ENCODE data around the gene C4orf17. TPM values are rescaled to one million over a fixed set of nuclear protein-coding genes. Genes with fewer than 3 reads are reported as not detected.

C4orf17 gene
- total and polyA plus RNA-seq, 12 donors: not detected

- H3K36me3 ChIP-seq: no peaks in the 10 kb centered on the region
- ATAC-seq (no peak), DNase-seq (no peak)
- H3K4me1 ChIP-seq: peaks cover 0 to 12% (median 0%) of the 10 kb centered on the region in 9 donors
- no peaks in the 10 kb centered on the region for H3K9me3 ChIP-seq
- H3K4me3 ChIP-seq: no peak overlapping the region
- H3K27ac ChIP-seq: no peak overlapping the region
- WGBS, 2 donors: 88 to 92% methylated on average over 3 of the region's 3 CpGs
- intact Hi-C loops (cut with DNase I): no loop called here
- TF ChIP-seq, protein P1, sequence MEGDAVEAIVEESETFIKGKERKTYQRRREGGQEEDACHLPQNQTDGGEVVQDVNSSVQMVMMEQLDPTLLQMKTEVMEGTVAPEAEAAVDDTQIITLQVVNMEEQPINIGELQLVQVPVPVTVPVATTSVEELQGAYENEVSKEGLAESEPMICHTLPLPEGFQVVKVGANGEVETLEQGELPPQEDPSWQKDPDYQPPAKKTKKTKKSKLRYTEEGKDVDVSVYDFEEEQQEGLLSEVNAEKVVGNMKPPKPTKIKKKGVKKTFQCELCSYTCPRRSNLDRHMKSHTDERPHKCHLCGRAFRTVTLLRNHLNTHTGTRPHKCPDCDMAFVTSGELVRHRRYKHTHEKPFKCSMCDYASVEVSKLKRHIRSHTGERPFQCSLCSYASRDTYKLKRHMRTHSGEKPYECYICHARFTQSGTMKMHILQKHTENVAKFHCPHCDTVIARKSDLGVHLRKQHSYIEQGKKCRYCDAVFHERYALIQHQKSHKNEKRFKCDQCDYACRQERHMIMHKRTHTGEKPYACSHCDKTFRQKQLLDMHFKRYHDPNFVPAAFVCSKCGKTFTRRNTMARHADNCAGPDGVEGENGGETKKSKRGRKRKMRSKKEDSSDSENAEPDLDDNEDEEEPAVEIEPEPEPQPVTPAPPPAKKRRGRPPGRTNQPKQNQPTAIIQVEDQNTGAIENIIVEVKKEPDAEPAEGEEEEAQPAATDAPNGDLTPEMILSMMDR (IDR thresholded peaks at IDR 0.05): no peak
- H3K27me3 ChIP-seq: no peaks in the 10 kb centered on the region
These were observed 80.9 kb downstream of the C4orf17 start for GRCh38 chr4:99591757-99592156.

Other genes with a start within 250 kb of the C4orf17 start
- under 1 TPM in 4 of 10 donors, not detected in 6; 0.21 to 1.00 (median 0.78) TPM for gene ADH1A, start 220.0 kb upstream of the C4orf17 start, total RNA-seq
- not detected for gene ADH1A, start 220.0 kb upstream of the C4orf17 start, polyA plus RNA-seq
- gene ADH1B, start 189.6 kb upstream of the C4orf17 start, total RNA-seq: 100 to 1,000 TPM in 3 of 10 donors, 10 to 100 TPM in 7; 12.6 to 257 (median 28.1) TPM
- 10 to 100 TPM; 41.7 to 84.9 TPM for gene ADH1B, start 189.6 kb upstream of the C4orf17 start, polyA plus RNA-seq
- gene ADH1C, start 158.3 kb upstream of the C4orf17 start, total RNA-seq: 1 to 10 TPM in 9 of 10 donors, under 1 TPM in 1; 0.85 to 8.6 (median 2.1) TPM
- 1 to 10 TPM; 1.6 to 8.3 TPM for gene ADH1C, start 158.3 kb upstream of the C4orf17 start, polyA plus RNA-seq
- gene ADH7, start 75.7 kb upstream of the C4orf17 start, total RNA-seq: not detected
- gene ADH7, start 75.7 kb upstream of the C4orf17 start, polyA plus RNA-seq: under 1 TPM in 1 of 2 donors, not detected in 1; 0.04 TPM
- gene TRMT10A, start 53.0 kb downstream of the C4orf17 start, total RNA-seq: 1 to 10 TPM; 2.8 to 5.0 (median 3.9) TPM
- gene TRMT10A, start 53.0 kb downstream of the C4orf17 start, polyA plus RNA-seq: 1 to 10 TPM; 1.9 to 4.0 TPM
- 1 to 10 TPM; 1.5 to 5.9 (median 3.6) TPM for gene MTTP, start 63.8 kb downstream of the C4orf17 start, total RNA-seq
- 1 to 10 TPM in 1 of 2 donors, under 1 TPM in 1; 0.23 to 1.3 TPM for gene MTTP, start 63.8 kb downstream of the C4orf17 start, polyA plus RNA-seq
- gene C4orf54, start 146.8 kb downstream of the C4orf17 start, total RNA-seq: 1 to 10 TPM in 8 of 10 donors, under 1 TPM in 2; 0.68 to 9.3 (median 1.6) TPM
- 10 to 100 TPM in 1 of 2 donors, under 1 TPM in 1; 0.80 to 14.4 TPM for gene C4orf54, start 146.8 kb downstream of the C4orf17 start, polyA plus RNA-seq

All from heart right ventricle (tissue), 16 donors.